Measurements from ENCODE around the gene PDE4D.

- TF ChIP-seq, protein P1, sequence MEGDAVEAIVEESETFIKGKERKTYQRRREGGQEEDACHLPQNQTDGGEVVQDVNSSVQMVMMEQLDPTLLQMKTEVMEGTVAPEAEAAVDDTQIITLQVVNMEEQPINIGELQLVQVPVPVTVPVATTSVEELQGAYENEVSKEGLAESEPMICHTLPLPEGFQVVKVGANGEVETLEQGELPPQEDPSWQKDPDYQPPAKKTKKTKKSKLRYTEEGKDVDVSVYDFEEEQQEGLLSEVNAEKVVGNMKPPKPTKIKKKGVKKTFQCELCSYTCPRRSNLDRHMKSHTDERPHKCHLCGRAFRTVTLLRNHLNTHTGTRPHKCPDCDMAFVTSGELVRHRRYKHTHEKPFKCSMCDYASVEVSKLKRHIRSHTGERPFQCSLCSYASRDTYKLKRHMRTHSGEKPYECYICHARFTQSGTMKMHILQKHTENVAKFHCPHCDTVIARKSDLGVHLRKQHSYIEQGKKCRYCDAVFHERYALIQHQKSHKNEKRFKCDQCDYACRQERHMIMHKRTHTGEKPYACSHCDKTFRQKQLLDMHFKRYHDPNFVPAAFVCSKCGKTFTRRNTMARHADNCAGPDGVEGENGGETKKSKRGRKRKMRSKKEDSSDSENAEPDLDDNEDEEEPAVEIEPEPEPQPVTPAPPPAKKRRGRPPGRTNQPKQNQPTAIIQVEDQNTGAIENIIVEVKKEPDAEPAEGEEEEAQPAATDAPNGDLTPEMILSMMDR (IDR thresholded peaks at IDR 0.05) = no peak
- no peak for TF ChIP-seq POLR2A (IDR thresholded peaks at IDR 0.05)
Measured at GRCh38 chr5:59537961-59538749, 355.4 kb downstream of the PDE4D start.

Measured in heart left ventricle (tissue), 13 donors.